Vagina (tissue), 2 donors: ENCODE measurements around the gene ZBTB16.

Source experiments
- POLR2A ChIP-seq, 2 donors: fragments of 450-650 bp; IDR thresholded peaks; one replicate each; pipeline ENCODE4 v1.6.1; 2017; ENCODE audit warnings: antibody characterized with exemption in 2 of 2, mild to moderate bottlenecking in 2 of 2, moderate library complexity in 2 of 2
- TF ChIP-seq, protein P1 (sequence below), 3 experiments: fragments of 450-650 bp in 2 of 3; fragments of 200-600 bp in 1 of 3; sonication (generic) in 1 of 3; IDR thresholded peaks; one replicate each; pipeline ENCODE4 v1.5.1; 2017 to 2019; ENCODE audit warnings: antibody characterized with exemption in 3 of 3, mild to moderate bottlenecking in 2 of 3, moderate library complexity in 2 of 3

DNA sequence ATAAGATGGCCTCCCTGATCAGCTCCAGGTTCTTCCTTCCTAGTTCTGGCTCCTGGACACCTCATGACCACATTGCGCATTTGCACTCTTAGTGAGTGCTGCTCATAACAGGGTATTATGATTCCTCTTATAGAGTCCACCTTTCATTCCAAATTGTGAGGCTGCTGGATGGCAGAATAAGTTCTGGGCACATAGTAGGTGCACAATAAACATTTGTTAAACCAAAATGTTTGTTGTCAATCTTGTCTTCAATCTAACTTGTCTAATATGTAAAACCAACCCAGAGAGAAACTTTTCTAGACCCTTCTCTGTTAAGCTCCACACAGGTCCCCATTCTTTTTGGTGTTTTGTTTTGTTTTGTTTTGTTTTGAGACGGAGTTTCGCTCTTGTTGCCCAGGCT lies 22.6 kb upstream of the ZBTB16 start:
- TF ChIP-seq, protein P1, sequence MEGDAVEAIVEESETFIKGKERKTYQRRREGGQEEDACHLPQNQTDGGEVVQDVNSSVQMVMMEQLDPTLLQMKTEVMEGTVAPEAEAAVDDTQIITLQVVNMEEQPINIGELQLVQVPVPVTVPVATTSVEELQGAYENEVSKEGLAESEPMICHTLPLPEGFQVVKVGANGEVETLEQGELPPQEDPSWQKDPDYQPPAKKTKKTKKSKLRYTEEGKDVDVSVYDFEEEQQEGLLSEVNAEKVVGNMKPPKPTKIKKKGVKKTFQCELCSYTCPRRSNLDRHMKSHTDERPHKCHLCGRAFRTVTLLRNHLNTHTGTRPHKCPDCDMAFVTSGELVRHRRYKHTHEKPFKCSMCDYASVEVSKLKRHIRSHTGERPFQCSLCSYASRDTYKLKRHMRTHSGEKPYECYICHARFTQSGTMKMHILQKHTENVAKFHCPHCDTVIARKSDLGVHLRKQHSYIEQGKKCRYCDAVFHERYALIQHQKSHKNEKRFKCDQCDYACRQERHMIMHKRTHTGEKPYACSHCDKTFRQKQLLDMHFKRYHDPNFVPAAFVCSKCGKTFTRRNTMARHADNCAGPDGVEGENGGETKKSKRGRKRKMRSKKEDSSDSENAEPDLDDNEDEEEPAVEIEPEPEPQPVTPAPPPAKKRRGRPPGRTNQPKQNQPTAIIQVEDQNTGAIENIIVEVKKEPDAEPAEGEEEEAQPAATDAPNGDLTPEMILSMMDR (IDR thresholded peaks at IDR 0.05): no peak
- no peak for TF ChIP-seq POLR2A (IDR thresholded peaks at IDR 0.05)
